ENCODE results near the gene SLC44A4.

The SLC44A4 gene

GRCh38 chr6:31901415-31901952 lies 22.7 kb upstream of the SLC44A4 start:
- DNase-seq: peak; percentile 44

GRCh38 chr6:31900917-31901414 lies 22.2 kb upstream of the SLC44A4 start:
- no peak for DNase-seq

- no peak for DNase-seq
Measured at GRCh38 chr6:31899882-31900722, 21.3 kb upstream of the SLC44A4 start.

GRCh38 chr6:31899215-31899614 lies 20.4 kb upstream of the SLC44A4 start:
- DNase-seq: no peak

- DNase-seq: peak; percentile 37
Measured at GRCh38 chr6:31898383-31899011, 19.7 kb upstream of the SLC44A4 start.

- peak; percentile 82 for DNase-seq
Measured at GRCh38 chr6:31897612-31898382, 19.0 kb upstream of the SLC44A4 start, which contains the start of gene EHMT2. EHMT2 (minus strand) TSS chr6:31897698; CDS start chr6:31897677, 21 bp downstream.

- DNase-seq: no peak
Measured at GRCh38 chr6:31896856-31897611, 18.2 kb upstream of the SLC44A4 start.

GRCh38 chr6:31896493-31896855 lies 17.7 kb upstream of the SLC44A4 start:
- no peak for DNase-seq

GRCh38 chr6:31892821-31893220 lies 14.0 kb upstream of the SLC44A4 start:
- DNase-seq: no peak

GRCh38 chr6:31889331-31889972 lies 10.7 kb upstream of the SLC44A4 start:
- no peak for DNase-seq

- no peak for DNase-seq
Measured at GRCh38 chr6:31888276-31889258, 9.8 kb upstream of the SLC44A4 start.

- no peak for DNase-seq
Measured at GRCh38 chr6:31887173-31888007, 8.6 kb upstream of the SLC44A4 start.

- DNase-seq: no peak
Measured at GRCh38 chr6:31886541-31886991, 7.8 kb upstream of the SLC44A4 start.

- DNase-seq: no peak
Measured at GRCh38 chr6:31884528-31885035, 5.8 kb upstream of the SLC44A4 start.

- no peak for DNase-seq
Measured at GRCh38 chr6:31883676-31884075, 4.9 kb upstream of the SLC44A4 start.

GRCh38 chr6:31882344-31882743 lies 3.5 kb upstream of the SLC44A4 start:
- DNase-seq: no peak

GRCh38 chr6:31881136-31881859 lies 2.5 kb upstream of the SLC44A4 start:
- no peak for DNase-seq

- no peak for DNase-seq
Measured at GRCh38 chr6:31880616-31881015, 1.8 kb upstream of the SLC44A4 start.
